ENCODE results near the gene ATF5.

GRCh38 chr19:49926515-49926914, 2.5 kb upstream of the ATF5 start:
- TF ChIP-seq CTCF (IDR thresholded peaks at IDR 0.05 in 2 of 3, conservative IDR thresholded peaks at IDR 0.05 in 1 of 3; ENCODE audit: control insufficient read depth in 2 of 3, extremely low read depth in 1 of 3, insufficient read depth in 1 of 3, low read depth in 3 of 3, low read length in 3 of 3) = no peak
- TF ChIP-seq HDAC6 (IDR thresholded peaks at IDR 0.05; ENCODE audit: unreplicated experiment) = no peak
- no peak for TF ChIP-seq TCF12 (IDR thresholded peaks at IDR 0.05; ENCODE audit: low read depth, low read length)
- no peak for TF ChIP-seq ETV6 (conservative IDR thresholded peaks at IDR 0.05 in 1 of 2, IDR thresholded peaks at IDR 0.05 in 1 of 2; ENCODE audit: borderline replicate concordance in 1 of 2, low read depth in 1 of 2)
